OCI-LY7 (cell line): ENCODE data around the gene PPTC7. TPM values are rescaled to one million over a fixed set of nuclear protein-coding genes. Genes with fewer than 3 reads are reported as not detected.

Experiments
- BruUV-seq: library from RNA; stranded (reverse); fragments of 400-500 nt; replicated peaks from 2 replicates; lab custom pipeline; 2021; lab: Mats Ljungman, UMichigan
- CTCF ChIA-PET: fragments of 300-600 bp; sonication (Branson Sonifier 250); formaldehyde crosslinking; loops from one replicate; lab custom pipeline; 2022; ENCODE audit warnings: antibody characterized with exemption; ENCODE audit not compliant: unreplicated experiment; lab: Charles Lee
- POLR2A ChIA-PET: fragments of 300-600 bp; sonication (Branson Sonifier 250); formaldehyde crosslinking; loops from one replicate; lab custom pipeline; 2022; ENCODE audit warnings: antibody characterized with exemption; lab: Charles Lee
- DNase-seq: peaks from one replicate; pipeline ENCODE4 v3.0.0-alpha.2; 2015; ENCODE audit warnings: low spot score
- H2AFZ ChIP-seq: fragments of 200-600 bp; sonication (generic), shearing (Covaris generic); 2 replicates; pipeline ENCODE4 v1.6.1; 2014; ENCODE audit warnings: mild to moderate bottlenecking, antibody characterized with exemption, low read length, moderate library complexity
- H3K27ac ChIP-seq: fragments of 200-600 bp; sonication (generic); 2 replicates; pipeline ENCODE4 v1.5.1; 2014; ENCODE audit warnings: mixed run types, low read depth, mild to moderate bottlenecking, moderate library complexity, low read length, inconsistent platforms; ENCODE audit not compliant: poor library complexity, severe bottlenecking
- H3K36me3 ChIP-seq: fragments of 200-600 bp; sonication (generic); 2 replicates; pipeline ENCODE4 v1.6.1; 2014; ENCODE audit warnings: mild to moderate bottlenecking, antibody characterized with exemption, low read length, moderate library complexity, mixed read lengths; ENCODE audit not compliant: insufficient read depth
- H3K4me1 ChIP-seq: fragments of 200-600 bp; sonication (generic); 2 replicates; pipeline ENCODE4 v1.5.1; 2014; ENCODE audit warnings: mild to moderate bottlenecking, low read length; ENCODE audit not compliant: insufficient read depth, poor library complexity, severe bottlenecking
- H3K4me2 ChIP-seq: fragments of 200-600 bp; sonication (generic); 2 replicates; pipeline ENCODE4 v1.6.1; 2014; ENCODE audit warnings: mild to moderate bottlenecking, low read length
- H3K4me3 ChIP-seq: fragments of 200-600 bp; sonication (generic); 2 replicates; pipeline ENCODE4 v1.5.1; 2014; ENCODE audit warnings: mild to moderate bottlenecking, low read depth, low read length; ENCODE audit not compliant: poor library complexity, severe bottlenecking
- H3K79me2 ChIP-seq: fragments of 200-600 bp; sonication (generic); 2 replicates; pipeline ENCODE4 v1.6.1; 2016; ENCODE audit warnings: low read depth, mild to moderate bottlenecking, low read length, moderate library complexity, mixed read lengths; ENCODE audit not compliant: insufficient read depth
- H3K9me2 ChIP-seq: fragments of 200-600 bp; sonication (generic); 2 replicates; pipeline ENCODE4 v1.6.1; 2016; ENCODE audit warnings: mild to moderate bottlenecking, low read length, mixed read lengths; ENCODE audit not compliant: insufficient read depth
- H3K9me3 ChIP-seq: fragments of 200-600 bp; sonication (generic); 2 replicates; pipeline ENCODE4 v1.6.1; 2014; ENCODE audit warnings: mild to moderate bottlenecking, mixed run types, low read length, mixed read lengths
- H4K20me1 ChIP-seq: fragments of 200-600 bp; sonication (generic); 2 replicates; pipeline ENCODE4 v1.6.1; 2014; ENCODE audit warnings: mild to moderate bottlenecking, antibody characterized with exemption, low read length, moderate library complexity, mixed read lengths; ENCODE audit not compliant: insufficient read depth
- CTCF ChIP-seq: fragments of 200-600 bp; sonication (generic); conservative IDR thresholded peaks from 2 replicates; pipeline ENCODE4 v1.5.1; 2014; ENCODE audit warnings: mild to moderate bottlenecking, antibody characterized with exemption, low read length, moderate library complexity, mixed read lengths
- EZH2phosphoT487 ChIP-seq: fragments of 200-600 bp; sonication (generic); IDR thresholded peaks from 2 replicates; pipeline ENCODE4 v1.6.1; 2018; ENCODE audit warnings: low read depth, borderline replicate concordance, mild to moderate bottlenecking, mixed run types, antibody characterized with exemption, low read length, moderate library complexity, mixed read lengths
- intact Hi-C: fragments of 100-400 bp; cut with micrococcal nuclease; formaldehyde crosslinking; loops from one replicate; pipeline ENCODE4 v1.10.0; 2022; ENCODE audit not compliant: unreplicated experiment
- total RNA-seq, 2 experiments: library from RNA; depleted of rRNA in 1 of 2; stranded (reverse); fragments of >200 nt in 1 of 2; shearing (Covaris generic) in 1 of 2; gene quantifications; 2 replicates each; pipeline ENCODE4 v1.2.3, GENCODE V29; 2014 to 2022

The PPTC7 gene
- total RNA-seq, 2 experiments from 2014 or later, result 11.4 to 29.7 TPM

- TF ChIP-seq EZH2phosphoT487 (no peak), CTCF (0 out of 2 replicates have a peak, but pooled peaks have one; percentile 15)
- peaks cover 65% of the 10 kb centered on the region for H3K4me1 ChIP-seq
- peak overlapping the region; percentile 57 for H3K27ac ChIP-seq
- ChIA-PET POLR2A (no interaction called here), CTCF (no interaction called here)
- no peaks in the 10 kb centered on the region for H3K9me3 ChIP-seq
- no peaks in the 10 kb centered on the region for H3K9me2 ChIP-seq
- H3K4me2 ChIP-seq, result peak overlapping the region; percentile 88
- H3K36me3 ChIP-seq, result peaks cover 15% of the 10 kb centered on the region; the same call in 1 of the 2 replicates
- BruUV-seq, result no TSS peak
- intact Hi-C loops, result loop anchor here (10.0 kb wide), 1 partner anchor 298 kb away; the partner anchor contains the start of gene ATP2A2
- peak overlapping the region; percentile 86 for H3K4me3 ChIP-seq
- H4K20me1 ChIP-seq, result peaks cover 27% of the 10 kb centered on the region
- DNase-seq, result peak; percentile 70
- H3K79me2 ChIP-seq, result peaks cover 53% of the 10 kb centered on the region
- no peak overlapping the region for H2AFZ ChIP-seq
Observed at GRCh38 chr12:110582276-110583136, 612 bp downstream of the PPTC7 start.

GRCh38 chr12:110581931-110582275, 1.2 kb downstream of the PPTC7 start:
- CTCF ChIA-PET, result no interaction called here
- peaks cover 65% of the 10 kb centered on the region for H3K4me1 ChIP-seq
- H2AFZ ChIP-seq, result no peak overlapping the region
- no TSS peak for BruUV-seq
- H4K20me1 ChIP-seq, result peaks cover 27% of the 10 kb centered on the region
- peak overlapping the region; percentile 57 for H3K27ac ChIP-seq
- H3K79me2 ChIP-seq, result peaks cover 59% of the 10 kb centered on the region
- no peak for DNase-seq
- TF ChIP-seq CTCF, result no peak
- no peak for TF ChIP-seq EZH2phosphoT487
- H3K9me3 ChIP-seq, result no peaks in the 10 kb centered on the region
- intact Hi-C loops, result loop anchor here (10.0 kb wide), 1 partner anchor 297 kb away; the partner anchor contains the start of gene ATP2A2
- no peaks in the 10 kb centered on the region for H3K9me2 ChIP-seq
- H3K36me3 ChIP-seq, result peaks cover 15% of the 10 kb centered on the region; the same call in 1 of the 2 replicates
- POLR2A ChIA-PET, result interaction anchor here (1.1 to 1.3 kb wide), 2 partner anchors 19 to 51 kb away, joined by 3 read pairs; no protein-coding TSS in a partner anchor
- H3K4me2 ChIP-seq, result peak overlapping the region; percentile 88
- H3K4me3 ChIP-seq, result peak overlapping the region; percentile 86
